HL-60 (cell line): ENCODE measurements around the gene NEB.

ENCODE experiments used
- DNase-seq, 2 experiments: peaks; one replicate each; pipeline ENCODE4 v3.0.0-alpha.2; 2010 to 2020; ENCODE audit warnings: low read depth in 1 of 2, low spot score in 1 of 2
- H3K27ac ChIP-seq: fragments of 250-450 bp; sonication (Bioruptor Pico); replicated peaks from 2 replicates; pipeline ENCODE4 v1.5.1; 2020; ENCODE audit warnings: mild to moderate bottlenecking, moderate library complexity
- H3K27me3 ChIP-seq: fragments of 250-450 bp; sonication (Bioruptor Pico); 2 replicates; pipeline ENCODE4 v1.5.1; 2021; ENCODE audit warnings: mild to moderate bottlenecking, moderate library complexity; ENCODE audit not compliant: insufficient read depth, poor library complexity, severe bottlenecking
- H3K4me3 ChIP-seq: replicated peaks from 2 replicates; pipeline ENCODE4 v1.5.1; 2011; ENCODE audit warnings: mild to moderate bottlenecking, control low read depth, low read length; ENCODE audit not compliant: insufficient read depth
- GABPA ChIP-seq: IDR thresholded peaks from 2 replicates; pipeline ENCODE4 v1.6.1; 2012; ENCODE audit warnings: low read depth
- POLR2AphosphoS5 ChIP-seq: IDR thresholded peaks from 2 replicates; pipeline ENCODE4 v1.6.1; 2012; ENCODE audit warnings: low read depth
- SPI1 ChIP-seq: IDR thresholded peaks from 2 replicates; pipeline ENCODE4 v1.6.1; 2012; ENCODE audit warnings: low read depth, mild to moderate bottlenecking, borderline replicate concordance
- TF ChIP-seq, protein P1 (sequence below): IDR thresholded peaks from 2 replicates; pipeline ENCODE4 v1.6.1; 2012; ENCODE audit warnings: low read depth; ENCODE audit not compliant: insufficient replicate concordance
- TF ChIP-seq, protein P2 (sequence below): IDR thresholded peaks from one replicate; pipeline ENCODE4 v1.5.1; 2011; ENCODE audit warnings: low read length, control low read depth, inconsistent platforms; ENCODE audit not compliant: insufficient read depth

Gene NEB

DNA sequence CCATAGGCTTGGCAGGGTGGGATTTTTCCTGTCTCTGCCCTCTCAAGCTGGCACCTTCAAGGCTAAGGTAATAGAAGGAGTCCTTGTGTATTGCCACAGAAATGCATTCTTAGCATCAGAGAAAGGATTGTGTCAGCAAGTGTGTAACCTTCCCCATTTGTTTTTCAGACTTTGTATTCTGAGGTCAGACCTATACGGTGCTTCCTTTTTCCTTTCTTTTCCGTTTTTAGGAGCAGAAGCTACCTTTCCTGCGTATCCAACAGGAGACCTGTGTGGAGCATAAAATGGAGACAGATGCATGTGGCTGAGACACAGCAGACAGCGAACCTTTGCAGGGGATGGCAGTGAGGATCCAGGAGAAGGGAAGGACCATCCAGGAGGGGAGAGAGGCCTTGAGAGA, 47.4 kb upstream of the NEB start:
- Histone ChIP-seq H3K4me3 (no peak overlapping the region), H3K27me3 (no peaks in the 10 kb centered on the region), H3K27ac (no peak overlapping the region)
- DNase-seq: no peak
- TF ChIP-seq, protein P1, sequence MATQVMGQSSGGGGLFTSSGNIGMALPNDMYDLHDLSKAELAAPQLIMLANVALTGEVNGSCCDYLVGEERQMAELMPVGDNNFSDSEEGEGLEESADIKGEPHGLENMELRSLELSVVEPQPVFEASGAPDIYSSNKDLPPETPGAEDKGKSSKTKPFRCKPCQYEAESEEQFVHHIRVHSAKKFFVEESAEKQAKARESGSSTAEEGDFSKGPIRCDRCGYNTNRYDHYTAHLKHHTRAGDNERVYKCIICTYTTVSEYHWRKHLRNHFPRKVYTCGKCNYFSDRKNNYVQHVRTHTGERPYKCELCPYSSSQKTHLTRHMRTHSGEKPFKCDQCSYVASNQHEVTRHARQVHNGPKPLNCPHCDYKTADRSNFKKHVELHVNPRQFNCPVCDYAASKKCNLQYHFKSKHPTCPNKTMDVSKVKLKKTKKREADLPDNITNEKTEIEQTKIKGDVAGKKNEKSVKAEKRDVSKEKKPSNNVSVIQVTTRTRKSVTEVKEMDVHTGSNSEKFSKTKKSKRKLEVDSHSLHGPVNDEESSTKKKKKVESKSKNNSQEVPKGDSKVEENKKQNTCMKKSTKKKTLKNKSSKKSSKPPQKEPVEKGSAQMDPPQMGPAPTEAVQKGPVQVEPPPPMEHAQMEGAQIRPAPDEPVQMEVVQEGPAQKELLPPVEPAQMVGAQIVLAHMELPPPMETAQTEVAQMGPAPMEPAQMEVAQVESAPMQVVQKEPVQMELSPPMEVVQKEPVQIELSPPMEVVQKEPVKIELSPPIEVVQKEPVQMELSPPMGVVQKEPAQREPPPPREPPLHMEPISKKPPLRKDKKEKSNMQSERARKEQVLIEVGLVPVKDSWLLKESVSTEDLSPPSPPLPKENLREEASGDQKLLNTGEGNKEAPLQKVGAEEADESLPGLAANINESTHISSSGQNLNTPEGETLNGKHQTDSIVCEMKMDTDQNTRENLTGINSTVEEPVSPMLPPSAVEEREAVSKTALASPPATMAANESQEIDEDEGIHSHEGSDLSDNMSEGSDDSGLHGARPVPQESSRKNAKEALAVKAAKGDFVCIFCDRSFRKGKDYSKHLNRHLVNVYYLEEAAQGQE: no peak
- TF ChIP-seq, protein P2, sequence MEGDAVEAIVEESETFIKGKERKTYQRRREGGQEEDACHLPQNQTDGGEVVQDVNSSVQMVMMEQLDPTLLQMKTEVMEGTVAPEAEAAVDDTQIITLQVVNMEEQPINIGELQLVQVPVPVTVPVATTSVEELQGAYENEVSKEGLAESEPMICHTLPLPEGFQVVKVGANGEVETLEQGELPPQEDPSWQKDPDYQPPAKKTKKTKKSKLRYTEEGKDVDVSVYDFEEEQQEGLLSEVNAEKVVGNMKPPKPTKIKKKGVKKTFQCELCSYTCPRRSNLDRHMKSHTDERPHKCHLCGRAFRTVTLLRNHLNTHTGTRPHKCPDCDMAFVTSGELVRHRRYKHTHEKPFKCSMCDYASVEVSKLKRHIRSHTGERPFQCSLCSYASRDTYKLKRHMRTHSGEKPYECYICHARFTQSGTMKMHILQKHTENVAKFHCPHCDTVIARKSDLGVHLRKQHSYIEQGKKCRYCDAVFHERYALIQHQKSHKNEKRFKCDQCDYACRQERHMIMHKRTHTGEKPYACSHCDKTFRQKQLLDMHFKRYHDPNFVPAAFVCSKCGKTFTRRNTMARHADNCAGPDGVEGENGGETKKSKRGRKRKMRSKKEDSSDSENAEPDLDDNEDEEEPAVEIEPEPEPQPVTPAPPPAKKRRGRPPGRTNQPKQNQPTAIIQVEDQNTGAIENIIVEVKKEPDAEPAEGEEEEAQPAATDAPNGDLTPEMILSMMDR: no peak
- no peak for TF ChIP-seq SPI1

DNA sequence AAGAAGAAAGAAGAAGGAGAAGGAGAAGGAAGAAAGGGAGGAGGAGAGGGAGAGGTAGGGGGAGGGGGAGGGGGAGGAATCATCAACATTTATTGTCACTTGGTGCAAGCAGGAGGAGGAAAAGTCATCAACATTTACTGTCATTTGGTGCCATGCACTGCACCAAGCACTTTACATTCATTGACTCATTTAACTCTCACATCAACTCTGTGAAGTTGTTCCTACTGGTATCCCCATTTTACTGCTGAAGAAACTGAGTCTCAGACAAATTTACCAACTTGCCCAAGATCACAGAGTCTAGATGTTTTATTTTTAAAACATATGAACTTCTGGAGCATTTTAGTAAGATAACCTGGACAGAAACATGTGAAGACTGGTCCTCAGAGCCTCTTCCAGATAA, 46.7 kb upstream of the NEB start:
- Histone ChIP-seq H3K27ac (no peak overlapping the region), H3K27me3 (no peaks in the 10 kb centered on the region), H3K4me3 (no peak overlapping the region)
- TF ChIP-seq, protein P2: no peak
- TF ChIP-seq, protein P1: no peak
- no peak for TF ChIP-seq SPI1
- no peak for TF ChIP-seq GABPA
- no peak for TF ChIP-seq POLR2AphosphoS5
- DNase-seq: no peak

DNA sequence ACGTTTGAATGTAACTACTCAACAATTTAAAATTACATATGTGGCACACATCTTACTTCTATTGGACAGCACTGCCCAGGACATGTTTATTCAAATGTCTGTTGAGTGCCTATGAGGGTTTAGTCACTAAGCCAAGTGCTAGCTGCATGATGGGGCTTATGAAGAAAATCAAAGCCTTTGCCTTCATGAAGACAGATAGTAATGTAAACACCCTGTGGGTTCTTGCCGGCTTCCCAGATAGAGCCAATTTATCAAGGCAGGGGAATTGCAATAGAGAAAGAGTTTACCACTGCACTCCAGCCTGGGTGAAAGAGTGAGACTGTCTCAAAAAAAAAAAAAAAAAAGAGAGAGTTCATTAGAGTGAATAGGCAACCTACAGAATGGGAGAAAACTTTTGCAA, 43.7 kb upstream of the NEB start:
- Histone ChIP-seq H3K27ac (no peak overlapping the region), H3K27me3 (no peaks in the 10 kb centered on the region), H3K4me3 (no peak overlapping the region)
- TF ChIP-seq GABPA (no peak), SPI1 (no peak), POLR2AphosphoS5 (no peak)
- DNase-seq: no peak

DNA sequence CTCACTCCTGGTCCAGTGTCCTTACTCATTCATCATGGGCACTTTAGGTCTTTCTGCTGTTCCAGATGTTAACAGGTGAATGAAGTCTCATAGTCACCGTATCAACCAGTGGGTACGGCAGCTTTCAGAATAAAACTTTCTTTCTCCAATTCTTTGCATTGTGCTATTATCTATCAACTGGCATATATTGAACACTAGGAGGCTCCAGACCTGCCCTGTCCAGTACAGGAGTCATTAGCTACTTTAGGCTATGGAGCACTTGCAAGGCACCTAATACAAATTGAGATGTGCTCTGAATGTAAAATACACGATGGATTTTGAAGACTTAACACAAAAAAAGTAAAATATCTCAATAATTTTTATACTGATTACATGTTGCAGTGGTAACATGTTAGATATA, 43.2 kb upstream of the NEB start:
- DNase-seq: no peak
- Histone ChIP-seq H3K27ac (no peak overlapping the region), H3K27me3 (no peaks in the 10 kb centered on the region), H3K4me3 (no peak overlapping the region)
- TF ChIP-seq POLR2AphosphoS5 (no peak), GABPA (no peak), SPI1 (no peak)
- TF ChIP-seq, protein P1: no peak
- TF ChIP-seq, protein P2: no peak
